Measurements from ENCODE around the gene RANBP1.

GRCh38 chr22:20084547-20085413 lies 31.1 kb upstream of the RANBP1 start:
- TF ChIP-seq E2F6 (IDR thresholded peaks at IDR 0.05; ENCODE audit: borderline replicate concordance, low read depth): no peak
- peak; percentile 16; the same call in 1 of the 3 replicates for TF ChIP-seq CTCF (IDR thresholded peaks at IDR 0.05)
- no peak; the same call in 1 of the 2 replicates for TF ChIP-seq MAX (IDR thresholded peaks at IDR 0.05)
- TF ChIP-seq CHD2 (IDR thresholded peaks at IDR 0.05; ENCODE audit: low read length, partially characterized antibody): no peak
- no peak for TF ChIP-seq POLR2A (IDR thresholded peaks at IDR 0.05; ENCODE audit: low read length)
- no peak for TF ChIP-seq EP300 (IDR thresholded peaks at IDR 0.05)
